HG02571 (cell line): ENCODE measurements around the gene CD247.
A peak's percentile ranks its signal among the peaks of the same experiment; 100 is the strongest.

Experiments used
- ATAC-seq: cut with Tn5 transposase; IDR thresholded peaks from one replicate; pipeline ENCODE4 v1.9.1; 2021; ENCODE audit warnings: mild to moderate bottlenecking, moderate library complexity; ENCODE audit not compliant: unreplicated experiment

CD247 gene

DNA sequence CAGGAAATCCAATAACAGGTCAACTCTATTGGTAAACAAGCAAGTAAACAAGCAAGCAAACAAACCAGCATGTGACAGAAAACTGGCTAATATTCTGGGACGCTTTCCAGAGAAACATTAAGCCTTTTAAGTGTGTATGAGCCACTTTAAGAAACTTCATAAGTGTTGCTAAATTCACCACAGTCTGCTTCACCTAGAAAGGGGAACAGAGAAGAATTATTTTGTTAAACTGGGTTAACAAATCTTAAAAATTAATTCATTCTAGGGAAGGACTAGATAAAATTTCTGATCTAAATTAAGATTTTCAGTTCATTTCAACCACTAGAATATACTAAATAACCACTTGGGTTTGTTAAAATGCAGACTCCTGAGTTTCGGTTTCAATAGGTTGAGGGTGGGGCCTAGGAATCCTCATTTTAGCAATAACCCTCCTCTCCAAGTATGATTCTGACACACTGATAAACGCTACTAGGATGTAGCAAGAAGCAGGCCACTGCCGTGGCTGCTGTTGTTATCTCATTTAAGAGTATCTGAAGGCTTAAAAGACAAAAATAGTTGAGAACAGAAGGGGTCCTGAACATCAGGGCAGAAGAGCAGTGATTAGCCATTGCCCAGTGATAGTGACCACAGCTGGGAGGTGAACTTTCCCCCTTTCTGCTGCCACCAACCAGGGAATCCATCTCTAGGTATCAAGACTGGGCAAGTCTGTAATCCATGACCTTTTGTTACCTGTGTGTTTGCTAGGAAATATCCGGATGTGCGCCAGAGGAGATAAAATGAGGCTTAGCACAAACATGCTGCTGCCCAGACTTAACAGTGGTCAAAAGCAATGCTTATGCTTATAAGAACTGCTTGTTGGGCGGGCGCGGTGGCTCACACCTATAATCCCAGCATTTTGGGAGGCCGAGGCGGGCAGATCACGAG lies 24.0 kb upstream of the CD247 start:
- no peak for ATAC-seq

DNA sequence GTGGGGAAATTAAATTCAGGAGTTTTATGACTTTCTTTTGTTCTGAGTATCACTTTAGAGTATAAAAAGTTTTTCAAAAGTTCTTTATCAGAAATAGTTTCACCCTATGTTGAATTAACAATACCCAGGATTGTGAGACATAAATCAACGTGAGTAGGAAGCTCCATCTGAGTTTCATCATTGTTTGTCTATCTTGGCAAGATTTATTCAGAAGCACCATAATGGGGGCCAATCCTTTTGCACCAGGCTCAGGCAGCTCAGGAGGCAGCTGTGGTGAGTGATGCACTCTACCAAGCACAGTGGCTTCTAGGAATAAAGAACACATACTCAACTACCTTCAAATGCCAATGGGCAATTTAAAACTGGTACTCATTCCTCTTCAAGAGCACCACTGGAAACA lies 23.3 kb upstream of the CD247 start:
- no peak for ATAC-seq

- no peak for ATAC-seq
Observed at GRCh38 chr1:167541003-167541402, 22.7 kb upstream of the CD247 start.

DNA sequence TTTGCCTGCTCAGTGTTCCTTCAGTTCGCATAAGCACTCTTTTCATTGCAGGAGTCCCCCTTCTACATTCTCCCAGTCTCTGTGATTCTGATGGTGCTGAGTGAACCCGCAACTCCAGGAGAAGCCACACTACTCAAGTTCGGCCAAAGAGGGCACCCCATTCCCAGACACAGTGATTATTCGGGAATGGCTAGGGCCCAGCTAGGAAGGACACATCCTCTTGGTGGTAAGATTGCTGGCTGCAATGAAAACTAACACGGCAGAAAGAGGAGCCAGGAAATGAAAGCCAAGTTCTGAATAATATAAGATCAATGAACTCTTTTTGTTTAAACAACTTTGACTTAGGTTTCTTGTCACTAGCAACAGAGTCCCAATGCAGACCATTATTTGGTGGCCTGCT lies 20.3 kb upstream of the CD247 start:
- ATAC-seq: no peak

GRCh38 chr1:167533851-167534300 lies 15.5 kb upstream of the CD247 start:
- peak; percentile 54 for ATAC-seq

GRCh38 chr1:167532964-167533824 lies 14.9 kb upstream of the CD247 start:
- no peak for ATAC-seq

DNA sequence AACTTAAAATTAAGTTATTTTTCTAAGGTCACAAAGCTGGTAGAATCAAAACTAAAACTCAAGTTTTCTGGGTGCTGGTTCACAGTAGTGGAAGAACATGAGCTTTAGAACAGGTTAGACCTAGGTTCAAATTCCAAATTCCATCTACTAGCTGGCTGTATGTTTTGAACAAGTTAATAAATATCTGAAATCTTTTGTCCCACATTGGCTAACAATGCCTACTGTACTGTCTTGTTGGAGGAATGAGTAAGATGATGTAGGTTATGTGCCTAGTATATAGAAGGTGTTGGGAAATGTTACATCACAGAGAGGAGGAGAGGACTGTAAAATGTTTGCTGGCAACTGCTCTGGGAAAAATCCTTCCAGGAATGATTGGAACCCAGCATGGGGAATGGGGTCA lies 14.0 kb upstream of the CD247 start:
- no peak for ATAC-seq

- ATAC-seq: no peak
Observed at GRCh38 chr1:167529829-167530474, 11.6 kb upstream of the CD247 start.

GRCh38 chr1:167528057-167528728 lies 9.9 kb upstream of the CD247 start:
- no peak for ATAC-seq

- no peak for ATAC-seq
Observed at GRCh38 chr1:167526667-167527383, 8.5 kb upstream of the CD247 start.

- no peak for ATAC-seq
Observed at GRCh38 chr1:167524651-167525050, 6.3 kb upstream of the CD247 start.

- no peak for ATAC-seq
Observed at GRCh38 chr1:167522246-167522645, 3.9 kb upstream of the CD247 start.

DNA sequence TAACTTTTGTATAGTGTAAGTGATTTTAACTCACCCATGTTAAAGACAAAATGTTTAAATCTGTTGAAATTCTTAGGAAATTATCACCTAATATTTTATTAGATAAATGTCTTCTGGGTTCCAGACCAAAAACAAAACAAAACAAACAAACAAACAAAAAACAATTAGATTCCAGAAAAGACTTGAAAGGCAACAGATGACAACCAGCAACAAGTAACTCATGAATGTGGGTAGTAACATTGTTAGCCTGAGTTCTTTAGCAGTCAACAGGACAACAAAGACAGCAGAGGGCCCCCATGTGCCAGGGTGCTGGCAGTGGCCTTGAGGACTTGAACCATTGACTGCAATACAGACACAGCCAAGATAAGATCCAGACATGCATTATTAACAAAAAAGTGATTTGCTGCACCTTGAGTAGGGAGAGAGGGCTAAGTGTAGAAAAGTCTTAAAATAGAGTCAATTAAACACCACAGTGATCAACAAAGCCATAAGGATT lies 2.4 kb upstream of the CD247 start:
- ATAC-seq: no peak

GRCh38 chr1:167517535-167518330 lies 596 bp downstream of the CD247 start:
- no peak for ATAC-seq

GRCh38 chr1:167516404-167517388 lies 1.6 kb downstream of the CD247 start:
- ATAC-seq: no peak

- ATAC-seq: no peak
Observed at GRCh38 chr1:167515893-167516321, 2.4 kb downstream of the CD247 start.

GRCh38 chr1:167515461-167515860 lies 2.9 kb downstream of the CD247 start:
- ATAC-seq: no peak

DNA sequence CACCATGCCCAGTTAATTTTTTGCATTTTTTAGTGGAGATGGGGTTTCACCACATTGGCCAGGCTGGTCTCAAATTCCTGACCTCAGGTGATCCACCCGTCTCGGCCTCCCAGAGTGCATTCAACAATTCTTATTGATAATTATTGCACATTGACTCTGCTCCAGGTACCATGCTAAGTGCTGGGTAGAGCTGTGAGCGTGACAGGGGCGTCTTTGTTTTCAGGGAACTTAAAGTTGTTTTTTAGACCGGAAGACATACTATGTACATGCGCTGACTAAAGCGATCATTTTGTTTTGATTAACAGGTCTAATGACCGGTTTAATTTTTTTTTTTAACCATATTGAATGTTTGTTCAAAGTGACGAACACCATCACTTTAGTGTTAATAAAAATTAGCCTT lies 4.0 kb downstream of the CD247 start:
- ATAC-seq: no peak
